BJ (cell line): ENCODE results near the gene ACVR1B. TPM values are rescaled to one million over a fixed set of nuclear protein-coding genes. Genes with fewer than 3 reads are reported as not detected.

ENCODE experiments used
- CTCF ChIA-PET: fragments of 350-600 bp; formaldehyde crosslinking; extraction: SDS; loops from one replicate; lab custom pipeline; 2021; ENCODE audit warnings: antibody characterized with exemption, inconsistent platforms; lab: Yijun Ruan, JAX
- POLR2A ChIA-PET: fragments of 300-600 bp; sonication (Branson Sonifier 250); formaldehyde crosslinking; extraction: SDS; loops from one replicate; lab custom pipeline; 2021; ENCODE audit warnings: antibody characterized with exemption; lab: Charles Lee
- DNase-seq: peaks from one replicate; pipeline ENCODE4 v3.0.0-alpha.2; 2011; ENCODE audit warnings: low read depth
- H3K27me3 ChIP-seq: 2 replicates; pipeline ENCODE4 v1.6.0; 2011; ENCODE audit warnings: low read length; ENCODE audit not compliant: control insufficient read depth, insufficient read depth
- H3K36me3 ChIP-seq: 2 replicates; pipeline ENCODE4 v1.5.1; 2011; ENCODE audit warnings: low read length; ENCODE audit not compliant: control insufficient read depth, insufficient read depth
- H3K4me3 ChIP-seq: 2 replicates; pipeline ENCODE4 v1.5.1; 2011; ENCODE audit warnings: low read depth, mild to moderate bottlenecking, control low read depth, low read length
- CTCF ChIP-seq: IDR thresholded peaks from 2 replicates; pipeline ENCODE4 v1.5.1; 2011; ENCODE audit warnings: low read depth, mild to moderate bottlenecking, control low read depth, inconsistent platforms, low read length, moderate library complexity; ENCODE audit not compliant: insufficient read depth
- polyA plus RNA-seq: library from polyadenylated mRNA; depleted of rRNA; stranded (reverse); fragments of >200 nt; gene quantifications from 2 replicates; pipeline ENCODE4 v1.2.3, GENCODE V29; 2011

The ACVR1B gene
- polyA plus RNA-seq, 1 experiment = 12.9 TPM

DNA sequence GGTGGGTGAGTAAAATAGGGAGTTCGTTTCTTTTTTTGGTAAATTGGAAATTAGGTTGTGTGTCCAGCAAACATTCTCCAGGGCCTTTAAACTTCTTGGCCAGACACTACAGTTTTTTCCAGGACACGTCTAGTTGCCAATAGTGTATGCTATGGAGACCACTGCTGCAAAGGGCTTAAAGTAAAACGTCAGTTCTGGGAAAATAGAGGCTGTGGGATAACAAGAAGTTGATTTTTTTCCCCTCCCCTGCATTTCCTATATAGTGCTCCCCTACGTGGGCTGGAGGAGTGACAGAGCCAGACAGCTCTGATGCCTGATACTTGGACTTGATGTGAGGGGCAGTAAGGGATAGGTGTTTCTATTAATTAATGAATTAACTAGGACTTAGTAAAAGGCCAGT lies 2.4 kb downstream of the ACVR1B start:
- H3K4me3 ChIP-seq = no peak overlapping the region
- POLR2A ChIA-PET = no interaction called here
- no peak for TF ChIP-seq CTCF
- no peaks in the 10 kb centered on the region; the same call in 1 of the 2 replicates for H3K36me3 ChIP-seq
- CTCF ChIA-PET = interaction anchor here (1.5 kb wide), 1 partner anchor 35 kb away, joined by 3 read pairs; no protein-coding TSS in a partner anchor
- peaks cover 5% of the 10 kb centered on the region; the same call in 1 of the 2 replicates for H3K27me3 ChIP-seq
- DNase-seq = no peak

DNA sequence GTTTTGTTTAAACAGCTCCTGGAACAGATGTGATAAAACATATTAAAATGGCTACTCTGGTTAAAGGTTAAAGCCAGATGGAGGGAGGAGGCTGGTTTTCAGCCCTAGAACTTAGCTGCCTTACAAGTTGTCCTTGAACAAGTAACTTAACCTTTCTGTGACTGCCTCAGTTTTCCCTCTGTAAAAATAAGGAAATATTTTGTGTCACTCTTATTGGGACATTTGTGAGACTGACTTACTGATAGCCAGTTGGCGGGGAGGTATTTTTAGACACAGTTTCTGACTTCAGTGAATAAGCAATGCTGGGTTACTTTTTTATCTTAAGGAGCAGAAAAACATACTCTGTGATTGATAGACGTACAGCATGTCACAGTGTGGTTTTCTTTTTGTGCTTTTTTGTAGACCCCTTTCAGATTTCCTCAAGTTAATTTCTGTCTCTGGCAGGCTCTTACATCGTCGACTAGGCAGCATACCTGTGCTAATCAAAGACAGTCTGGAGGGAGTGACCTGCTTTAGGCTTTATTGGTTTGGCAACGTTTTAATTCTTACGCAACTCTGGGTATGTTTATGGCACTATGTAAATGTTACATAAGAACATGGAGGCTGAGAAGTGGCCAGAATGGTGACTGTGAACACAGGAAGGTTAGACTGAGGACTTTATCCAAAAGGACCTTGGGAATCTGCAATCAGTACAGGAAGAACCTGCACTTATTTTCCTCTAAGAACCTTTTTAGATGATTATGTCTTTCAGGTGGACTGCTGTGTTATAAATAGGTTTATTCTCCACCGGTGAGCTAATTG lies 3.3 kb downstream of the ACVR1B start:
- TF ChIP-seq CTCF = no peak
- no peaks in the 10 kb centered on the region; the same call in 1 of the 2 replicates for H3K36me3 ChIP-seq
- H3K4me3 ChIP-seq = no peak overlapping the region
- no peak for DNase-seq
- ChIA-PET CTCF (interaction anchor here (1.5 kb wide), 1 partner anchor 34 kb away, joined by 3 read pairs; no protein-coding TSS in a partner anchor), POLR2A (no interaction called here)
- H3K27me3 ChIP-seq = 0 out of 2 replicates have a peak, but pooled peaks cover 2% of the 10 kb centered on the region

- Histone ChIP-seq H3K4me3 (no peak overlapping the region), H3K36me3 (peaks cover 3% of the 10 kb centered on the region; the same call in 1 of the 2 replicates), H3K27me3 (no peaks in the 10 kb centered on the region)
- TF ChIP-seq CTCF = no peak
- DNase-seq = no peak
- CTCF ChIA-PET = no interaction called here
- POLR2A ChIA-PET = no interaction called here
These were observed 4.2 kb downstream of the ACVR1B start for GRCh38 chr12:51955702-51956101.

DNA sequence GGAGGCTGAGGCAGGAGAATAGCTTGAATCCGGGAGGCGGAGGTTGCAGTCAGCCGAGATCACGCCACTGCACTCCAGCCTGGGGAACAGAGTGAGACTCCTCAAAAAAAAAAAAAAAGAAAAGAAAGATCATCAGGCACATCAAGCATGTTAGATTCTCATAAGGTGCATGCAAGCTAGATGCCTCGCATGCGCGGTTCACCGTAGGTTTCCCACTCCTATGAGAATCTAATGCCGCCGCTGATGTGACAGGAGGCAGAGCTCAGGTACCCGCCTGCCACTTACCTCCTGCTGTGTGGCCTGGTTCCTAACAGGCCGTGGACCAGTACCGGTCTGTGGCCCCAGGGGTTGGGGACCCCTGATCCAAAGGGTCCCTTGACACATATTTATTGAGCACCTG lies 7.0 kb downstream of the ACVR1B start:
- CTCF ChIA-PET = interaction anchor here (1.2 to 1.5 kb wide), 3 partner anchors 10 to 124 kb away, joined by 3 to 4 read pairs (median 3); no protein-coding TSS in a partner anchor

More for the DNA sequence above, 7.0 kb downstream of the ACVR1B start:
- Histone ChIP-seq H3K27me3 (no peaks in the 10 kb centered on the region), H3K36me3 (peaks cover 3% of the 10 kb centered on the region; the same call in 1 of the 2 replicates), H3K4me3 (no peak overlapping the region)
- TF ChIP-seq CTCF = no peak
- POLR2A ChIA-PET = no interaction called here
- DNase-seq = no peak
